Stomach smooth muscle (tissue), 2 donors: ENCODE results near the gene ZNF593.

Source experiments
- H3K27ac ChIP-seq: one replicate; pipeline ENCODE4 v1.7.0; 2013; ENCODE audit warnings: mild to moderate bottlenecking, low read length, inconsistent platforms
- H3K27me3 ChIP-seq, 2 donors: one replicate each; pipeline ENCODE4 v1.7.0; 2013; ENCODE audit warnings: low read length in 2 of 2; ENCODE audit not compliant: insufficient read depth in 2 of 2, control insufficient read depth in 1 of 2
- H3K36me3 ChIP-seq, 2 donors: one replicate each; pipeline ENCODE4 v1.7.0; 2013; ENCODE audit warnings: low read length in 2 of 2; ENCODE audit not compliant: control insufficient read depth in 2 of 2, insufficient read depth in 2 of 2
- H3K4me1 ChIP-seq: one replicate; pipeline ENCODE4 v1.7.0; 2013; ENCODE audit warnings: low read length; ENCODE audit not compliant: control insufficient read depth, insufficient read depth
- H3K4me3 ChIP-seq, 2 donors: one replicate each; pipeline ENCODE4 v1.7.0; 2013; ENCODE audit warnings: low read length in 2 of 2
- H3K9ac ChIP-seq, 2 donors: one replicate each; pipeline ENCODE4 v1.7.0; 2013; ENCODE audit warnings: low read length in 2 of 2, mild to moderate bottlenecking in 1 of 2
- H3K9me3 ChIP-seq, 2 donors: one replicate each; pipeline ENCODE4 v1.7.0; 2013; ENCODE audit warnings: low read length in 2 of 2; ENCODE audit not compliant: control insufficient read depth in 2 of 2
- donor health status: healthy.
- donor health status: Pancreatic carcinoma.

Gene ZNF593

GRCh38 chr1:26161415-26162219 lies 8.1 kb upstream of the ZNF593 start:
- no peaks in the 10 kb centered on the region for H3K9me3 ChIP-seq

GRCh38 chr1:26162220-26162709 lies 7.4 kb upstream of the ZNF593 start:
- peaks cover 2 to 3% of the 10 kb centered on the region in 2 donors for H3K27me3 ChIP-seq
- no peaks in the 10 kb centered on the region for H3K36me3 ChIP-seq
- peak overlapping the region; percentile 44 to 47 for H3K9ac ChIP-seq
- no peak overlapping the region for H3K27ac ChIP-seq
- peak overlapping the region; percentile 57 to 74 for H3K4me3 ChIP-seq
- H3K4me1 ChIP-seq, result peaks cover 22% of the 10 kb centered on the region
- no peaks in the 10 kb centered on the region for H3K9me3 ChIP-seq

More at GRCh38 chr1:26161415-26162219, 8.1 kb upstream of the ZNF593 start:
- no peaks in the 10 kb centered on the region for H3K36me3 ChIP-seq
- peak overlapping the region; percentile 47 to 58 for H3K9ac ChIP-seq
- H3K27ac ChIP-seq, result no peak overlapping the region
- peak overlapping the region; percentile 57 to 74 for H3K4me3 ChIP-seq
- H3K4me1 ChIP-seq, result peaks cover 22% of the 10 kb centered on the region
- peaks cover 5 to 6% of the 10 kb centered on the region in 2 donors for H3K27me3 ChIP-seq

GRCh38 chr1:26163684-26164035 lies 6.0 kb upstream of the ZNF593 start:
- no peaks in the 10 kb centered on the region for H3K36me3 ChIP-seq
- no peak overlapping the region for H3K9ac ChIP-seq
- peak overlapping the region; percentile 46 to 69 for H3K4me3 ChIP-seq
- peaks cover 22% of the 10 kb centered on the region for H3K4me1 ChIP-seq
- no peaks in the 10 kb centered on the region for H3K9me3 ChIP-seq
- H3K27ac ChIP-seq, result no peak overlapping the region
- H3K27me3 ChIP-seq, result peaks cover under 1 to 3% of the 10 kb centered on the region in 2 donors

- Histone ChIP-seq H3K36me3 (no peaks in the 10 kb centered on the region), H3K4me1 (peaks cover 22% of the 10 kb centered on the region), H3K27me3 (peaks cover 0 to under 1% of the 10 kb centered on the region in 2 donors), H3K9ac (peak overlapping the region; percentile 55 to 66), H3K27ac (peak overlapping the region; percentile 55), H3K4me3 (peak overlapping the region; percentile 46 to 69), H3K9me3 (no peaks in the 10 kb centered on the region)
These were observed 5.5 kb upstream of the ZNF593 start for GRCh38 chr1:26164036-26164860.

- Histone ChIP-seq H3K27me3 (no peaks in the 10 kb centered on the region), H3K4me3 (no peak overlapping the region), H3K9ac (peak overlapping the region; percentile 55 to 66), H3K9me3 (no peaks in the 10 kb centered on the region), H3K27ac (no peak overlapping the region), H3K4me1 (peaks cover 27% of the 10 kb centered on the region), H3K36me3 (no peaks in the 10 kb centered on the region)
These were observed 4.6 kb upstream of the ZNF593 start for GRCh38 chr1:26164861-26165842.

- H3K36me3 ChIP-seq, result peaks cover 0 to 2% of the 10 kb centered on the region in 2 donors
- H3K9ac ChIP-seq, result no peak overlapping the region
- no peak overlapping the region for H3K4me3 ChIP-seq
- no peaks in the 10 kb centered on the region for H3K9me3 ChIP-seq
- no peak overlapping the region for H3K27ac ChIP-seq
- no peaks in the 10 kb centered on the region for H3K27me3 ChIP-seq
- H3K4me1 ChIP-seq, result peaks cover 29% of the 10 kb centered on the region
These were observed 2.9 kb upstream of the ZNF593 start for GRCh38 chr1:26166719-26167281.

GRCh38 chr1:26168410-26169197 lies 1.1 kb upstream of the ZNF593 start, which contains the start of gene C1orf232:
Gene C1orf232 (minus strand): TSS chr1:26168963. CDS start chr1:26168499, 464 bp downstream.
- Histone ChIP-seq H3K9ac (peak within 1 kb of the TSS; percentile 89 to 95), H3K36me3 (peaks cover 0 to 2% of the 10 kb centered on the region in 2 donors), H3K4me3 (peak within 1 kb of the TSS; percentile 88 to 94), H3K9me3 (no peaks in the 10 kb centered on the region), H3K4me1 (peaks cover 26% of the 10 kb centered on the region), H3K27me3 (no peaks in the 10 kb centered on the region), H3K27ac (peak within 1 kb of the TSS; percentile 64)

GRCh38 chr1:26169198-26169554 lies 532 bp upstream of the ZNF593 start:
- Histone ChIP-seq H3K27ac (peak overlapping the region; percentile 64), H3K36me3 (peaks cover 0 to 2% of the 10 kb centered on the region in 2 donors), H3K9ac (peak overlapping the region; percentile 21 to 95), H3K27me3 (no peaks in the 10 kb centered on the region), H3K4me3 (peak overlapping the region; percentile 88 to 94), H3K4me1 (peaks cover 23% of the 10 kb centered on the region), H3K9me3 (no peaks in the 10 kb centered on the region)

GRCh38 chr1:26170472-26170821 lies 739 bp downstream of the ZNF593 start:
- Histone ChIP-seq H3K4me1 (peaks cover 18% of the 10 kb centered on the region), H3K9ac (peak overlapping the region; percentile 89 to 95), H3K9me3 (no peaks in the 10 kb centered on the region), H3K4me3 (peak overlapping the region; percentile 88 to 94), H3K27me3 (no peaks in the 10 kb centered on the region), H3K36me3 (peaks cover 0 to 2% of the 10 kb centered on the region in 2 donors), H3K27ac (peak overlapping the region; percentile 64)
